HT-29 (cell line): Measurements from ENCODE around the gene PCDH1. TPM values are rescaled to one million over a fixed set of nuclear protein-coding genes. Genes with fewer than 3 reads are reported as not detected.

ENCODE experiments used
- DNase-seq: peaks from one replicate; pipeline ENCODE4 v3.0.0-alpha.2; 2015; ENCODE audit warnings: low spot score
- total RNA-seq: library from RNA; depleted of rRNA; stranded (reverse); fragments of >200 nt; shearing (Covaris generic); gene quantifications from 2 replicates; pipeline ENCODE4 v1.2.3, GENCODE V29; 2014; rRNA removed

Gene PCDH1
- total RNA-seq, 1 experiment from 2014 or later = 131 TPM

DNA sequence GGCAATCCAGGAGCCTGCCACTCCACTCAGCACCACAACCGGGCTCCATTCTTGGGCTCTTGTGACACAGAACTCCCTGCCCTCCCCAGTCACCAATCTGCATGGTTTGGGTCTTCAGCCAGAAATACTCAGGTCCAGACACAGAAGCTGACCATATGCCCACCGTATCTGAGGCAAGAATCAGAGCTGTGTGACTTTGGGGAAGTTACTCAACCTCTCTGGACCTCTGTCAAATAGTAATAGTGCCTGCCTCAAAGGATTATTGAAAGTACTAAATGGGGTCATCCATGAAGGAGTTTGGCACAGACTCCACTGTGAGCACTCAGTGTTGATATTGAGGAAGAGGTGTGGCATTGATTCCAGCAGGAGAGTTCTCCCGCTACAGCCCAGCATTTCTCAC, 67.5 kb downstream of the PCDH1 start:
- no peak for DNase-seq

DNA sequence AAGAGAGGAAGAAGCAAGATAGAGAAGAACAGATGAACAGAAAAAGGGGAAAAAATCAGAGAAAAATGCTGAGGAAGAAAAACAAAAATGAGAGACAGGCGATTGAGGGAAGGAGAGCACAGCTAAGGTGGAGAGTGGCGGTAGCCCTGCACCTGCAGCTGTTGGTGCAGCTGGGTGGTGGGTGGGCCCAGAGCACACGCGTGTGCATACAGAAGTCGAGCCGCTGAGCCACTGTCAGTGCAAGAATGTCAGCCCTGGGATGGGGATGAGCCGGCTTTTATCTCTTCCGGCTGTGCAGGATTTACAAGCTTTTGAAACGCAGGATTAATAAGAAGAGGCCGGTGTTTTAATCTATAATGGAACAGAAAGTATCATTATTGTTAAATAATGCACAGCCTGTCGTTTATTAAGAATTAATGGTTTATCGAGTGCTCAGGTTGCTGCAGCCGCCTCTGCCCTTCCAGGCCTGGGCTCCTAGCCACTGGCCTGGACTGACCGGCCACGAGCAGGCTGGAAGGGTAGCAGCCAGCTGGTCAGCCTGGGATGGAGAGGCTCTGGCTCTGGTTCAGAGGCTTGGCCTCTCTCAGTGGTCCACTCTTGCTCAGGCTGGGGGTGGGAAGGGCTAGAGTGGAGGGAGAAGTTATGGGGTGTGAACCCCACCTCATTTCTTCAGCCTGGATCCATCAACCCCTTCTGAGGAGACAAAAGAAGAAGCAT, 68.7 kb downstream of the PCDH1 start:
- no peak for DNase-seq

- no peak for DNase-seq
Measured at GRCh38 chr5:141808857-141809256, 69.4 kb downstream of the PCDH1 start.

DNA sequence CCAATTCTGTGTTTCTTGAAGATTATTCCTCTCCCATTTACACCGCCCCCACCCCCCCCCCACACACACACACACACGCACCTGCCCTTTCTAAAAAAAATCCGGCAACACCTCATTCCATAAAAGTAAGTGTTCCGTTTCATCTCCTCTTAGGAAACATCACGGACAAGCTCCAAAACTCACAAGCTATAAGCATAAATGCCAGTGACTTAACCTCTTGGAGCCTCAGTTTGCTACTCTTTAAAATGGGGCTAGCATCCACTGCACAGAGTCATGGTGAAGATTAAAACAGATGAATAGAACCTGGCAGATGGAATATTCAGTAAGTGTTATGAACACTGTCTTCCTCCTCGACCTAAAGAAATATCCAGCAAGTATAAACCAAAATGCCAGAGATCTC, 70.5 kb downstream of the PCDH1 start:
- DNase-seq = no peak

DNA sequence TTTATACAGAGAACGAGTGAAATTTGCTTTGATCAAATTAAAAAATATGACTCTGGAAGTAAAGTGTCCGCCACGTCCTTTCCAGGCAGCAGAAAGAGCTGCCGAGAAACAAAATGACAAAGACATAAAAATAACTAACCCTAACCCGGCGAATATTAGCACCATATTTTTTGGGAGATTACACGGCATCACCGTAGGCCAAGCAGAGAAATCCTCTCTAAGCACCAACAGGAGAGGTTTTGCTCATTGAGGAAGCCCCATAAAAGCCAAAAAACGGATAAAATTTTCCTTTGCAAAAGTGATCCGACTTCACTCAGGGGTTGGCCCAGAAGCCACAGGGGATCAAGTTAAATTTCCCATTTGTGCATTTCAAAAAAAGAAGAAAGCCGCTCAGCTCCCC, 70.9 kb downstream of the PCDH1 start:
- DNase-seq = no peak

DNA sequence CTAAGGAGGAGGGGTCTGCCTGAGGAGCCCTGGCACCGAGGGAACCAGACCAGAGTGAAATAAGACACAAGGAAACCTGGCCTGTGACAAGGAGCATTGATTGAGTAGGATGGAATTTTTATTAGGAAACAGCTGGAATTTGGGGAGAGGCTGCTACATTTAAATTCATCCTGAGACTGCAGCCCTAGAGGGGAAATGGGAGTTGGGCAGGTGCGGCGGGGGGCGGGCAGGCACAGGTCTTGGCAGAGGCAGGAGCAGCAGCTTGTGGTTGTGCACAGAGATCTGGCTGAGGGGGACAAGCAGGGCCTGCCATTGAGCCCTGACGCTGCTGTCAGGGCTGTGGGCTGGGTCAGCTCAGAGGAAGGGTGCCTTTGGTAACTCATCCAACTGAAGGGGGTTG, 71.6 kb downstream of the PCDH1 start:
- no peak for DNase-seq

GRCh38 chr5:141805874-141806595, 72.2 kb downstream of the PCDH1 start:
- DNase-seq = no peak

DNA sequence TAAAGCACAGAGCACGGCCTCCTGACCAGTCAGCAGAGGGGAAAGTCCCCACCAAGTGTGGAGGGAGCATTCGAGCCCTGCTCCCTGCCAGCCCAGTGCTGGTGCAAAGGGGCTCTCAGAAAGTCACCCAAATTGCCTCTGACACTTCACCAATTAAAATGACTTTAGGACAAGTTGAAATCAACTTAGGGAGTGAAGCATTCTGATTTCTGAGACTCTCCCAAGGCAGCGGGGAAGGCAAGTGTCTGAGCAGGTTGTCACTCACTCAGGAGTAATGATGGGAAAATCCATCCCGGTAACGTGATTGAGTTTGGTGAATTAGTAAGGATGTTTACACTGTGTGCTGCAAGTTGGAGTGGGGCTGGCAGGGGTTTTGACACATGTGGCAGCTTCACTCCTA, 73.7 kb downstream of the PCDH1 start:
- no peak for DNase-seq

Other genes with a start within 250 kb of the PCDH1 start
- 69.8 and 84.9 TPM in 2 replicates for gene HDAC3, start 241.6 kb downstream of the PCDH1 start, total RNA-seq
- 26.6 and 27.2 TPM in 2 replicates for gene RELL2, start 241.4 kb downstream of the PCDH1 start, total RNA-seq
- 24.3 and 30.6 TPM in 2 replicates for gene FCHSD1, start 227.0 kb downstream of the PCDH1 start, total RNA-seq
- gene ARAP3, start 196.2 kb downstream of the PCDH1 start, total RNA-seq = 0.21 and 0.38 TPM in 2 replicates
- gene DELE1, start 45.5 kb upstream of the PCDH1 start, total RNA-seq = 78.2 and 84.7 TPM in 2 replicates
- not detected in 2 replicates for gene PCDH12, start 79.8 kb upstream of the PCDH1 start, total RNA-seq
- gene RNF14, start 90.7 kb upstream of the PCDH1 start, total RNA-seq = 12.0 and 17.5 TPM in 2 replicates
- gene GNPDA1, start 134.6 kb upstream of the PCDH1 start, total RNA-seq = 34.0 and 37.3 TPM in 2 replicates
- gene NDFIP1, start 230.4 kb upstream of the PCDH1 start, total RNA-seq = 23.4 and 26.8 TPM in 2 replicates